Endothelial cell (in vitro differentiated cells): ENCODE results near the gene TSPAN8. TPM values are rescaled to one million over a fixed set of nuclear protein-coding genes. Genes with fewer than 3 reads are reported as not detected.
"Not testable (repeated sequence)": the region's sequence is repeated elsewhere in the genome, so short reads cannot be mapped to it uniquely, and the experiment has no call there.

Source experiments
- DNase-seq: peaks from one replicate; pipeline ENCODE4 v3.0.0; 2021; ENCODE audit warnings: low spot score
- H3K27ac Mint-ChIP-seq: one replicate; pipeline ENCODE4 v1.8.0; 2021; ENCODE audit warnings: mixed read lengths, inconsistent platforms; ENCODE audit not compliant: unreplicated experiment
- H3K27me3 Mint-ChIP-seq: one replicate; pipeline ENCODE4 v1.8.0; 2021; ENCODE audit warnings: mild to moderate bottlenecking, moderate library complexity, mixed read lengths, inconsistent platforms; ENCODE audit not compliant: unreplicated experiment
- H3K36me3 Mint-ChIP-seq: one replicate; pipeline ENCODE4 v1.8.0; 2021; ENCODE audit warnings: mild to moderate bottlenecking, low read depth, mixed read lengths, inconsistent platforms; ENCODE audit not compliant: unreplicated experiment
- H3K4me1 Mint-ChIP-seq: one replicate; pipeline ENCODE4 v1.8.0; 2021; ENCODE audit warnings: mild to moderate bottlenecking, mixed read lengths, inconsistent platforms; ENCODE audit not compliant: unreplicated experiment
- H3K4me3 Mint-ChIP-seq: one replicate; pipeline ENCODE4 v1.8.0; 2021; ENCODE audit warnings: mild to moderate bottlenecking, mixed read lengths, inconsistent platforms; ENCODE audit not compliant: unreplicated experiment
- H3K9me3 Mint-ChIP-seq: one replicate; pipeline ENCODE4 v1.8.0; 2021; ENCODE audit warnings: mixed read lengths, inconsistent platforms; ENCODE audit not compliant: unreplicated experiment
- total RNA-seq: library from RNA; stranded (reverse); fragmentation: NEBNext Ultra II Directional; extraction: Animal tissue kit (Norgen Biotek cat#: 25700); gene quantifications from one replicate; pipeline ENCODE4 v1.2.1, GENCODE V29; 2021; ENCODE audit not compliant: unreplicated experiment
- TF ChIP-seq, protein P1 (sequence below): fragments of 200-600 bp; sonication (generic); IDR thresholded peaks from one replicate; pipeline ENCODE4 v1.5.0; 2021; ENCODE audit warnings: antibody characterized with exemption; ENCODE audit not compliant: unreplicated experiment

Gene TSPAN8
- total RNA-seq, 1 donor from 2014 or later = not detected

DNA sequence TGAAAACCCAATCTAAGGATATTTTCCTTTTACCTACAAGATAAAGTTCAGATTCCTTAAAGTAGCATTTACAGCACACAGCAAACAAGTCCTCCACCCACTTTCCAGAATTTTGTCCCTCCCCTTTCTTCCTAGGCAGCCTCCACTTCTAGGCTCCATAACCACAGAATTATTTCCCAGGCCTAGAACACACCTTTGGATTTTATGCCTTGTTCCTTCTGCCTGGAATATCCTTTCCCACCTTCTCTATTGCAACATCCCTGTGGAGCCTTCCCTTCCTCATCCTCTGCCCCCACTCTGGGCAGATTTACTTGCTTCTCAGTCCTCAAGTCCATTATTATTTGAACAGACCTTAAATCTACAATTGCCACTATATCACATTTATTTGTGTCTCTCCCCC, 2.1 kb upstream of the TSPAN8 start:
- no peaks in the 10 kb centered on the region for H3K36me3 Mint-ChIP-seq
- no peak overlapping the region for H3K27ac Mint-ChIP-seq

DNA sequence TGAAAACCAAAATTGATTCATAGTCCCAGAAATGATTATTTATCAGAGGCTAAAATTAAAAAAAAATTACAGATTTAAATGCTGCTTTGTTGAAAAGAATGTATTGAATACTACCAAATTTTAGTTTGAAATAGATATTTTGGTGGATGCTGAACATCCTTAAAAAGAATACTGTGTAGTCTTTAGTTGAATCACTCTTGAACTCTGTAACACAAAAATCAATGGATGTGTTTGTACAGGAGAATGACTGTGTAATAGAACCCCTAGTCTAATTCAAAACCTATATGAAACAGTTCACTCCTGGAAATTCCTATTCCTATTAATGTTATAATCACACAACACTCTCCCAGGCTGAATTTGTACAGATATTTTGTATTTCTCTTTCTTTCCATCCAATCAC, 1.5 kb upstream of the TSPAN8 start:
- peaks cover 2% of the 10 kb centered on the region for H3K4me1 Mint-ChIP-seq
- no peaks in the 10 kb centered on the region for H3K36me3 Mint-ChIP-seq
- no peak for DNase-seq
- H3K9me3 Mint-ChIP-seq = no peaks in the 10 kb centered on the region
- H3K27me3 Mint-ChIP-seq = no peaks in the 10 kb centered on the region
- no peak overlapping the region for H3K4me3 Mint-ChIP-seq
- TF ChIP-seq, protein P1, sequence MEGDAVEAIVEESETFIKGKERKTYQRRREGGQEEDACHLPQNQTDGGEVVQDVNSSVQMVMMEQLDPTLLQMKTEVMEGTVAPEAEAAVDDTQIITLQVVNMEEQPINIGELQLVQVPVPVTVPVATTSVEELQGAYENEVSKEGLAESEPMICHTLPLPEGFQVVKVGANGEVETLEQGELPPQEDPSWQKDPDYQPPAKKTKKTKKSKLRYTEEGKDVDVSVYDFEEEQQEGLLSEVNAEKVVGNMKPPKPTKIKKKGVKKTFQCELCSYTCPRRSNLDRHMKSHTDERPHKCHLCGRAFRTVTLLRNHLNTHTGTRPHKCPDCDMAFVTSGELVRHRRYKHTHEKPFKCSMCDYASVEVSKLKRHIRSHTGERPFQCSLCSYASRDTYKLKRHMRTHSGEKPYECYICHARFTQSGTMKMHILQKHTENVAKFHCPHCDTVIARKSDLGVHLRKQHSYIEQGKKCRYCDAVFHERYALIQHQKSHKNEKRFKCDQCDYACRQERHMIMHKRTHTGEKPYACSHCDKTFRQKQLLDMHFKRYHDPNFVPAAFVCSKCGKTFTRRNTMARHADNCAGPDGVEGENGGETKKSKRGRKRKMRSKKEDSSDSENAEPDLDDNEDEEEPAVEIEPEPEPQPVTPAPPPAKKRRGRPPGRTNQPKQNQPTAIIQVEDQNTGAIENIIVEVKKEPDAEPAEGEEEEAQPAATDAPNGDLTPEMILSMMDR = no peak
- H3K27ac Mint-ChIP-seq = no peak overlapping the region

More for the DNA sequence above, 2.1 kb upstream of the TSPAN8 start:
- Mint-ChIP-seq H3K4me1 (peaks cover 2% of the 10 kb centered on the region), H3K9me3 (no peaks in the 10 kb centered on the region), H3K27me3 (no peaks in the 10 kb centered on the region), H3K4me3 (no peak overlapping the region)
- TF ChIP-seq, protein P1 = no peak
- no peak for DNase-seq

DNA sequence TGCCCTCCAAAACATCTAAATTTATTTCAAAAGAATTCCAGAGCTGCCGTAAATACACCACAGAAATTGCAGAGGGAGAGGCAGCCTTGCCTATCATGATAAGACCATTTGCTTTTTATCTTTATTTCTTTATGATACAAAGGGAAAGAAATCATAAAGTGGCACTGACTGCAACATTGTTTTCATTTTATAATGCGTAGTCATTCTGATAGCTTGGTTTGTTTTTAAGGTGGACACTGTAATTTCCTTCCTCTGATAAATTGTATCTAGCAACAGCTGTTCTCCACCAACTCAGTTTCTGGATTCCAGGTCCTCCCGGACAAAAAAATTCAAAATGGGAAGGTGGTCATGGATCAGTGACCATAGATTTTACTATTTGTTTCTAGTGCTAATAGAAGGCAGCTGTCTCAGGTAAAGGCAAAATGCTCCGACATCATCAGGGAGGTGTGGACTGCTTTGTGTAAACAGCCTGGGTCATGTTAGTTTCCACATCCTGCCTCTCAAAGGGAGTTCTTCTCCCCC, 623 bp upstream of the TSPAN8 start:
- Mint-ChIP-seq H3K4me1 (peaks cover 2% of the 10 kb centered on the region), H3K4me3 (no peak overlapping the region), H3K27me3 (no peaks in the 10 kb centered on the region), H3K36me3 (no peaks in the 10 kb centered on the region), H3K9me3 (no peaks in the 10 kb centered on the region), H3K27ac (no peak overlapping the region)
- no peak for DNase-seq
- TF ChIP-seq, protein P1 = no peak

DNA sequence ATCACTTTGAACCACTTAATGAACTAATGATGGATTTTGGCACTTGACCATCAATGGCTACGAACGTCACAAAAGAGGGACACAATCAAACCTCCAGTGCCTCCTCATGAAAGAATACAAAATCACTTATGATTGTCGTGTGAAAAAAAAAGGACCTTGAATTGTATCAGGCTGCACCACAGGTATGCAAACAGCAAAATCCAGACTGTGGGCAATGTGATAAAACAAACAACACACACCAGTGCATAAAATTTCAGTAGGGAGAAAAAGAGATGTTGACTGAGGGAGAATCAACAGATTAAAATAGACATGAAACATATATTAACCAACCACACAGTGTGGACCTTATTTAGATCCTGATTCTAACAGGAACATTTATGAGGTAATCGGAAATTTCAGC, 2.6 kb downstream of the TSPAN8 start:
- Mint-ChIP-seq H3K27ac (no peak overlapping the region), H3K4me3 (no peak overlapping the region), H3K27me3 (no peaks in the 10 kb centered on the region), H3K9me3 (no peaks in the 10 kb centered on the region), H3K4me1 (peaks cover 2% of the 10 kb centered on the region), H3K36me3 (no peaks in the 10 kb centered on the region)
- DNase-seq = no peak
- TF ChIP-seq, protein P1 = no peak

DNA sequence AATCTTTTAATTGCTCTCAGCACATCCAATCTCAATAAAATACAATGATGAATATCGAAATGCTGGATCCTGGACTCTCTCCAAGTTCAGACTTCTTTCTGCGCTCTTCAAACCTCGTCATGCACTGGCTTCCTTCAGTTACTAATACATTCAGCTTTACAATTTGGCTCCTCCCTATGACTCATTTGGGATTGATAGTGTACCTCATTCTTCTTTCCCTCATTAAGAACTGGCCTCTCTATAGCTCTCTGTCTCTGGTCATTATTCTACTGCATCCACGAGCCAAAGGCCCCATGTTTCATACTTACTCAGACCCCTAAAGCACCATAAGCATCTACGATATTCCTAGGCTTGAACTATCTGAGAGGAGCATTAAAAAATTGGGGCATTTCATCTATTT, 4.9 kb downstream of the TSPAN8 start:
- Mint-ChIP-seq H3K27me3 (no peaks in the 10 kb centered on the region), H3K4me1 (no peaks in the 10 kb centered on the region), H3K9me3 (no peaks in the 10 kb centered on the region), H3K27ac (no peak overlapping the region), H3K4me3 (no peak overlapping the region), H3K36me3 (no peaks in the 10 kb centered on the region)
- DNase-seq = no peak
- TF ChIP-seq, protein P1 = no peak

DNA sequence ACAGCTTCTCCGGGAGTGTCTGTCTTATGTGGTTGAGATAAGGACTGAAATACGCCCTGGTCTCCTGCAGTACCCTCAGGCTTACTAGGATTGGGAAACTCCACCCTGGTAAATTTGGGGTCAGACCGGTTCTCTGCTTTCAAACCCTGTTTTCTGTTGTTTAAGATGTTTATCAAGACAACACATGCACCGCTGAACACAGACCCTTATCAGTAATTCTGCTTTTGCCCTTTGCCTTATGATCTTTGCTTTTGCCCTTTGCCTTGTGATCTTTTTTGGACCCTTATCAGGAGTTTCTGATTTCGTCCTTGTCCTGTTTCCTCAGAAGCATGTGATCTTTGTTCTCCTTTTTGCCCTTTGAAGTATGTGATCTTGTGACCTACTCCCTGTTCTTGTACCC, 7.8 kb downstream of the TSPAN8 start:
- H3K4me1 Mint-ChIP-seq, DNase-seq, H3K27me3 Mint-ChIP-seq, H3K9me3 Mint-ChIP-seq, H3K4me3 Mint-ChIP-seq, H3K36me3 Mint-ChIP-seq, H3K27ac Mint-ChIP-seq: not testable (repeated sequence)
